ENCODE results near the gene SPATA2. TPM values are rescaled to one million over a fixed set of nuclear protein-coding genes. Genes with fewer than 3 reads are reported as not detected.
"Not testable (repeated sequence)": the region's sequence is repeated elsewhere in the genome, so short reads cannot be mapped to it uniquely, and the experiment has no call there.

The SPATA2 gene
- total RNA-seq, 1 donor from 2014 or later, result 9.7 TPM

GRCh38 chr20:49865559-49865958, 49.8 kb downstream of the SPATA2 start:
- TF ChIP-seq CTCF (IDR thresholded peaks at IDR 0.05; ENCODE audit: partially characterized antibody, unreplicated experiment), result no peak
- DNase-seq, result no peak
- H3K27me3 Mint-ChIP-seq (ENCODE audit: unreplicated experiment), result peaks cover 4% of the 10 kb centered on the region
- peaks cover 8% of the 10 kb centered on the region for H3K4me1 Mint-ChIP-seq (ENCODE audit: low read depth, unreplicated experiment)
- no peak overlapping the region for H3K27ac Mint-ChIP-seq (ENCODE audit: unreplicated experiment)
- H3K9me3 Mint-ChIP-seq (ENCODE audit: unreplicated experiment), result no peaks in the 10 kb centered on the region
- H3K4me3 Mint-ChIP-seq (ENCODE audit: unreplicated experiment), result no peak overlapping the region
- H3K36me3 Mint-ChIP-seq (ENCODE audit: unreplicated experiment), result no peaks in the 10 kb centered on the region

- no peak for TF ChIP-seq CTCF (IDR thresholded peaks at IDR 0.05; ENCODE audit: partially characterized antibody, unreplicated experiment)
- Mint-ChIP-seq H3K27ac (ENCODE audit: unreplicated experiment) (no peak overlapping the region), H3K9me3 (ENCODE audit: unreplicated experiment) (no peaks in the 10 kb centered on the region), H3K36me3 (ENCODE audit: unreplicated experiment) (no peaks in the 10 kb centered on the region), H3K27me3 (ENCODE audit: unreplicated experiment) (peaks cover 2% of the 10 kb centered on the region), H3K4me3 (ENCODE audit: unreplicated experiment) (no peak overlapping the region), H3K4me1 (ENCODE audit: low read depth, unreplicated experiment) (peaks cover 8% of the 10 kb centered on the region)
- DNase-seq, result no peak
Observed at GRCh38 chr20:49863666-49864065, 51.7 kb downstream of the SPATA2 start.

- Mint-ChIP-seq H3K27me3 (ENCODE audit: unreplicated experiment) (peaks cover 2% of the 10 kb centered on the region), H3K27ac (ENCODE audit: unreplicated experiment) (no peak overlapping the region), H3K4me3 (ENCODE audit: unreplicated experiment) (no peak overlapping the region), H3K36me3 (ENCODE audit: unreplicated experiment) (no peaks in the 10 kb centered on the region), H3K9me3 (ENCODE audit: unreplicated experiment) (no peaks in the 10 kb centered on the region), H3K4me1 (ENCODE audit: low read depth, unreplicated experiment) (peaks cover 3% of the 10 kb centered on the region)
- TF ChIP-seq CTCF (IDR thresholded peaks at IDR 0.05; ENCODE audit: partially characterized antibody, unreplicated experiment), result no peak
- DNase-seq, result no peak
Observed at GRCh38 chr20:49862607-49863200, 52.6 kb downstream of the SPATA2 start.

- not testable (repeated sequence) for H3K36me3 Mint-ChIP-seq (ENCODE audit: unreplicated experiment); H3K27ac Mint-ChIP-seq (ENCODE audit: unreplicated experiment); H3K4me1 Mint-ChIP-seq (ENCODE audit: low read depth, unreplicated experiment); DNase-seq; H3K27me3 Mint-ChIP-seq (ENCODE audit: unreplicated experiment); H3K9me3 Mint-ChIP-seq (ENCODE audit: unreplicated experiment); H3K4me3 Mint-ChIP-seq (ENCODE audit: unreplicated experiment)
Observed at GRCh38 chr20:49861232-49861631, 54.1 kb downstream of the SPATA2 start.

- H3K4me1 Mint-ChIP-seq (ENCODE audit: low read depth, unreplicated experiment), result peaks cover under 1% of the 10 kb centered on the region
- no peaks in the 10 kb centered on the region for H3K36me3 Mint-ChIP-seq (ENCODE audit: unreplicated experiment)
- H3K27ac Mint-ChIP-seq (ENCODE audit: unreplicated experiment), result no peak overlapping the region
- TF ChIP-seq CTCF (IDR thresholded peaks at IDR 0.05; ENCODE audit: partially characterized antibody, unreplicated experiment), result no peak
- no peaks in the 10 kb centered on the region for H3K9me3 Mint-ChIP-seq (ENCODE audit: unreplicated experiment)
- DNase-seq, result no peak
- H3K4me3 Mint-ChIP-seq (ENCODE audit: unreplicated experiment), result no peak overlapping the region
- peaks cover 3% of the 10 kb centered on the region for H3K27me3 Mint-ChIP-seq (ENCODE audit: unreplicated experiment)
Observed at GRCh38 chr20:49859807-49860206, 55.5 kb downstream of the SPATA2 start.
